Gastrocnemius medialis (tissue), 4 donors: ENCODE measurements around the gene MT1E. TPM values are rescaled to one million over a fixed set of nuclear protein-coding genes. Genes with fewer than 3 reads are reported as not detected.

Experiments
- ATAC-seq, 2 donors: fragments of 150-250 bp; one replicate each; pipeline ENCODE4 v1.9.1; 2016
- DNase-seq, 2 donors: peaks; one replicate each; pipeline ENCODE4 v3.0.0-alpha.2; 2019
- H3K27ac ChIP-seq, 4 donors: fragments of 200-600 bp; sonication (generic); 1 replicate in 1 of 4; 2 replicates in 3 of 4; pipeline ENCODE4 v1.5.1; 2016 to 2018; ENCODE audit warnings: mild to moderate bottlenecking in 2 of 4, moderate library complexity in 1 of 4
- H3K27me3 ChIP-seq, 3 donors: fragments of 200-600 bp; sonication (generic) in 2 of 3; 1 replicate in 1 of 3; 2 replicates in 2 of 3; pipeline versions ENCODE4 v1.5.1 to v1.6.0; 2016 to 2019; ENCODE audit warnings: mild to moderate bottlenecking in 1 of 3, moderate library complexity in 1 of 3
- H3K36me3 ChIP-seq, 2 donors: fragments of 200-600 bp; sonication (generic) in 1 of 2; one replicate each; pipeline ENCODE4 v1.5.1; 2017 to 2018
- H3K4me1 ChIP-seq, 2 donors: fragments of 200-600 bp; sonication (generic) in 1 of 2; one replicate each; pipeline ENCODE4 v1.5.1; 2016 to 2017; ENCODE audit warnings: mild to moderate bottlenecking in 2 of 2
- H3K4me3 ChIP-seq, 4 donors: fragments of 200-600 bp; sonication (generic) in 3 of 4; 1 replicate in 1 of 4; 2 replicates in 3 of 4; pipeline ENCODE4 v1.5.1; 2016 to 2019; ENCODE audit warnings: mild to moderate bottlenecking in 2 of 4
- H3K9me3 ChIP-seq, 3 donors: fragments of 200-600 bp; sonication (generic) in 2 of 3; 1 replicate in 1 of 3; 2 replicates in 2 of 3; pipeline ENCODE4 v1.5.1; 2016 to 2019
- CTCF ChIP-seq, 5 experiments: fragments of 450-650 bp in 3 of 5; fragments of 200-600 bp in 2 of 5; sonication (generic) in 2 of 5; IDR thresholded peaks in 4 of 5; conservative IDR thresholded peaks in 1 of 5; 1 replicate in 4 of 5; 2 replicates in 1 of 5; pipeline ENCODE4 v1.5.1; 2016 to 2019; ENCODE audit warnings: antibody characterized with exemption in 5 of 5, mild to moderate bottlenecking in 3 of 5, moderate library complexity in 3 of 5
- POLR2A ChIP-seq, 2 donors: fragments of 450-650 bp; IDR thresholded peaks; one replicate each; pipeline ENCODE4 v1.6.1; 2017; ENCODE audit warnings: antibody characterized with exemption in 2 of 2, mild to moderate bottlenecking in 2 of 2, moderate library complexity in 2 of 2
- in situ Hi-C, 4 donors: fragments of 200-750 bp; cut with MboI; loops; one replicate each; pipeline versions ENCODE4 v1.15.0 to v1.8.0; 2017; ENCODE audit warnings: low sequenced_read_pairs in 4 of 4
- intact Hi-C: fragments of 100-400 bp; cut with DNase I; formaldehyde crosslinking; loops from one replicate; pipeline ENCODE4 v1.15.1; 2023; ENCODE audit warnings: low total_unique reads
- total RNA-seq, 4 donors: library from RNA; depleted of rRNA; stranded (reverse); fragments of >200 nt; gene quantifications; one replicate each; pipeline versions ENCODE4 v1.1.0 to v1.2.3, GENCODE V29; 2016

The MT1E gene
- total RNA-seq, 4 donors from 2014 or later = 63.0 to 434 (median 267) TPM

GRCh38 chr16:56645311-56645710 lies 19.7 kb downstream of the MT1E start:
- H3K4me1 ChIP-seq = peaks cover 0 to 12% of the 10 kb centered on the region in 2 donors
- peaks cover 2 to 8% (median 7%) of the 10 kb centered on the region in 3 donors for H3K27me3 ChIP-seq
- no peak for DNase-seq
- no peaks in the 10 kb centered on the region for H3K9me3 ChIP-seq
- no peaks in the 10 kb centered on the region for H3K36me3 ChIP-seq
- no peak overlapping the region for H3K4me3 ChIP-seq
- TF ChIP-seq CTCF (IDR thresholded peaks at IDR 0.05 in 4 of 5, conservative IDR thresholded peaks at IDR 0.05 in 1 of 5) (no peak), POLR2A (IDR thresholded peaks at IDR 0.05) (no peak)
- intact Hi-C loops (no loop called here), in situ Hi-C loops (no loop called here)
- H3K27ac ChIP-seq = no peak overlapping the region
- no peak for ATAC-seq

GRCh38 chr16:56645838-56646237 lies 20.3 kb downstream of the MT1E start:
- Histone ChIP-seq H3K4me3 (no peak overlapping the region), H3K27me3 (peaks cover 2 to 8% (median 7%) of the 10 kb centered on the region in 3 donors), H3K9me3 (no peaks in the 10 kb centered on the region), H3K27ac (no peak overlapping the region), H3K36me3 (no peaks in the 10 kb centered on the region), H3K4me1 (peaks cover 0 to 12% of the 10 kb centered on the region in 2 donors)
- DNase-seq (no peak), ATAC-seq (no peak)
- intact Hi-C loops (no loop called here), in situ Hi-C loops (no loop called here)
- TF ChIP-seq CTCF (IDR thresholded peaks at IDR 0.05 in 4 of 5, conservative IDR thresholded peaks at IDR 0.05 in 1 of 5) = no peak

GRCh38 chr16:56647641-56648431 lies 22.3 kb downstream of the MT1E start:
- ATAC-seq (no peak), DNase-seq (no peak)
- H3K27me3 ChIP-seq = peaks cover 2 to 8% (median 7%) of the 10 kb centered on the region in 3 donors
- intact Hi-C loops (no loop called here), in situ Hi-C loops (no loop called here)
- no peaks in the 10 kb centered on the region for H3K9me3 ChIP-seq
- H3K4me3 ChIP-seq = no peak overlapping the region
- no peaks in the 10 kb centered on the region for H3K36me3 ChIP-seq
- peaks cover 0 to 12% of the 10 kb centered on the region in 2 donors for H3K4me1 ChIP-seq
- H3K27ac ChIP-seq = no peak overlapping the region
- TF ChIP-seq POLR2A (IDR thresholded peaks at IDR 0.05) (no peak), CTCF (IDR thresholded peaks at IDR 0.05 in 4 of 5, conservative IDR thresholded peaks at IDR 0.05 in 1 of 5) (no peak)

GRCh38 chr16:56649271-56649670 lies 23.7 kb downstream of the MT1E start:
- ATAC-seq = no peak
- H3K9me3 ChIP-seq = no peaks in the 10 kb centered on the region
- H3K4me3 ChIP-seq = no peak overlapping the region
- H3K27ac ChIP-seq = no peak overlapping the region
- H3K36me3 ChIP-seq = no peaks in the 10 kb centered on the region
- no peak for TF ChIP-seq CTCF (IDR thresholded peaks at IDR 0.05 in 4 of 5, conservative IDR thresholded peaks at IDR 0.05 in 1 of 5)
- intact Hi-C loops (no loop called here), in situ Hi-C loops (no loop called here)
- H3K4me1 ChIP-seq = no peaks in the 10 kb centered on the region
- H3K27me3 ChIP-seq = peaks cover 0 to 8% (median 7%) of the 10 kb centered on the region in 3 donors
- no peak for DNase-seq
